SK-N-SH (cell line): Measurements from ENCODE around the gene SMARCD1. TPM values are rescaled to one million over a fixed set of nuclear protein-coding genes. Genes with fewer than 3 reads are reported as not detected.

Experiments used
- CTCF ChIA-PET: fragments of 300-600, 350-600 bp; formaldehyde crosslinking; extraction: SDS; loops from one replicate; lab custom pipeline; 2021; lab: Yijun Ruan, JAX
- POLR2A ChIA-PET: fragments of 350-600 bp; sonication (Branson Sonifier 250); formaldehyde crosslinking; extraction: SDS; loops from one replicate; lab custom pipeline; 2020; ENCODE audit warnings: antibody characterized with exemption, inconsistent platforms; lab: Yijun Ruan, JAX
- DNase-seq: peaks from one replicate; pipeline ENCODE4 v3.0.0; 2012
- H2AFZ ChIP-seq: fragments of 200-600 bp; sonication (generic); 2 replicates; pipeline ENCODE4 v1.8.1; 2016; ENCODE audit warnings: antibody characterized with exemption, mild to moderate bottlenecking, low read depth
- H3F3A ChIP-seq: fragments of 200-600 bp; sonication (generic); replicated peaks from 2 replicates; pipeline ENCODE3; 2016; ENCODE audit warnings: antibody characterized with exemption, mild to moderate bottlenecking; ENCODE audit not compliant: insufficient read depth
- H3K27ac ChIP-seq, 2 experiments: fragments of 200-500 bp in 1 of 2; fragments of 200-600 bp in 1 of 2; sonication (Bioruptor generic) in 1 of 2; sonication (generic), shearing (Covaris generic) in 1 of 2; 2 replicates each; pipeline versions ENCODE4 v1.5.1 to v1.6.1; 2014 to 2016; ENCODE audit warnings: low read depth in 2 of 2, inconsistent platforms in 1 of 2, low read length in 1 of 2, mild to moderate bottlenecking in 1 of 2, mixed read lengths in 1 of 2
- H3K27me3 ChIP-seq: fragments of 200-600 bp; sonication (generic), shearing (Covaris generic); 2 replicates; pipeline ENCODE4 v1.6.1; 2016; ENCODE audit warnings: mixed run types; ENCODE audit not compliant: insufficient read depth
- H3K36me3 ChIP-seq, 2 experiments: fragments of 200-500 bp in 1 of 2; fragments of 200-600 bp in 1 of 2; sonication (Bioruptor generic) in 1 of 2; sonication (generic) in 1 of 2; replicated peaks in 1 of 2; 2 replicates each; pipeline versions ENCODE3 to v1.5.1; 2014 to 2016; ENCODE audit warnings: low read length in 1 of 2, mild to moderate bottlenecking in 1 of 2; ENCODE audit not compliant: insufficient read depth in 2 of 2, control insufficient read depth in 1 of 2
- H3K4me1 ChIP-seq, 2 experiments: fragments of 200-500 bp in 1 of 2; fragments of 200-600 bp in 1 of 2; sonication (Bioruptor generic) in 1 of 2; sonication (generic), shearing (Covaris generic) in 1 of 2; 2 replicates each; pipeline versions ENCODE4 v1.5.1 to v1.6.1; 2014 to 2016; ENCODE audit warnings: low read depth in 1 of 2, low read length in 1 of 2, mixed run types in 1 of 2; ENCODE audit not compliant: insufficient read depth in 2 of 2, control insufficient read depth in 1 of 2
- H3K4me2 ChIP-seq: fragments of 200-600 bp; sonication (generic), shearing (Covaris generic); 2 replicates; pipeline ENCODE4 v1.6.1; 2017; ENCODE audit warnings: mixed run types
- H3K4me3 ChIP-seq, 2 experiments: fragments of 200-500 bp in 1 of 2; fragments of 200-600 bp in 1 of 2; sonication (Bioruptor generic) in 1 of 2; sonication (generic), shearing (Covaris generic) in 1 of 2; 2 replicates each; pipeline versions ENCODE4 v1.5.1 to v1.8.1; 2014 to 2016; ENCODE audit warnings: low read depth in 2 of 2, inconsistent platforms in 1 of 2, low read length in 1 of 2, mild to moderate bottlenecking in 1 of 2, mixed read lengths in 1 of 2, moderate library complexity in 1 of 2
- H3K79me2 ChIP-seq: fragments of 200-600 bp; sonication (generic); 2 replicates; pipeline ENCODE4 v1.8.1; 2017; ENCODE audit warnings: mild to moderate bottlenecking; ENCODE audit not compliant: insufficient read depth
- H3K9ac ChIP-seq: fragments of 200-600 bp; sonication (generic); 2 replicates; pipeline ENCODE4 v1.6.1; 2017; ENCODE audit warnings: mixed run types
- H3K9me2 ChIP-seq: fragments of 200-600 bp; sonication (generic); 2 replicates; pipeline ENCODE4 v1.6.1; 2017; ENCODE audit warnings: mixed run types
- H3K9me3 ChIP-seq: fragments of 200-600 bp; sonication (generic); 2 replicates; pipeline ENCODE4 v1.6.1; 2017; ENCODE audit warnings: mixed run types, mild to moderate bottlenecking, moderate library complexity
- H4K20me1 ChIP-seq: fragments of 200-600 bp; sonication (generic); 2 replicates; pipeline ENCODE4 v1.6.1; 2017; ENCODE audit warnings: mild to moderate bottlenecking, mixed run types; ENCODE audit not compliant: insufficient read depth
- EP300 ChIP-seq, 2 experiments: IDR thresholded peaks; 2 replicates each; pipeline versions ENCODE4 v1.4.0 to v1.6.1; 2012; ENCODE audit warnings: borderline replicate concordance in 1 of 2, low read depth in 1 of 2, low read length in 1 of 2
- EZH2phosphoT487 ChIP-seq: fragments of 200-600 bp; sonication (generic); IDR thresholded peaks from 2 replicates; pipeline ENCODE4 v1.6.1; 2017; ENCODE audit warnings: low read depth, mixed run types, mild to moderate bottlenecking, antibody characterized with exemption, moderate library complexity, borderline replicate concordance
- GATA2 ChIP-seq: sonication (generic); formaldehyde crosslinking; IDR thresholded peaks from 2 replicates; pipeline ENCODE4 v1.5.0; 2020; ENCODE audit warnings: mild to moderate bottlenecking, missing genetic modification reagents
- MAX ChIP-seq: IDR thresholded peaks from 2 replicates; pipeline ENCODE4 v1.4.0; 2012; ENCODE audit warnings: low read depth
- MEF2A ChIP-seq: IDR thresholded peaks from 2 replicates; pipeline ENCODE4 v1.4.0; 2012; ENCODE audit warnings: low read depth, borderline replicate concordance
- PBX3 ChIP-seq: IDR thresholded peaks from 2 replicates; pipeline ENCODE4; 2012
- POLR2AphosphoS5 ChIP-seq: IDR thresholded peaks from 2 replicates; pipeline ENCODE4 v1.6.1; 2012; ENCODE audit warnings: low read depth, low read length
- RFX5 ChIP-seq: IDR thresholded peaks from 2 replicates; pipeline ENCODE4 v1.6.1; 2012; ENCODE audit warnings: mild to moderate bottlenecking, improper control_type of control experiment, low read length
- RXRA ChIP-seq: IDR thresholded peaks from 2 replicates; pipeline ENCODE4 v1.4.0; 2012; ENCODE audit warnings: low read depth, mild to moderate bottlenecking, borderline replicate concordance
- SMC3 ChIP-seq: IDR thresholded peaks from 2 replicates; pipeline ENCODE4 v1.6.1; 2012; ENCODE audit warnings: low read depth, low read length, improper control_type of control experiment
- USF1 ChIP-seq: IDR thresholded peaks from 2 replicates; pipeline ENCODE4 v1.4.0; 2012; ENCODE audit warnings: low read depth, borderline replicate concordance
- USF2 ChIP-seq: fragments of 150-350 bp; IDR thresholded peaks from 2 replicates; pipeline ENCODE4 v1.6.1; 2017; ENCODE audit warnings: antibody characterized with exemption, low read length, low read depth, borderline replicate concordance
- ZBTB33 ChIP-seq: IDR thresholded peaks from 2 replicates; pipeline ENCODE4 v1.4.0; 2012; ENCODE audit warnings: low read depth, borderline replicate concordance
- WGBS: methylation state at CpG from one replicate; pipeline ENCODE4 v1.1.6; 2017; ENCODE audit warnings: low lambda C conversion rate; 5-methylcytosine and 5-hydroxymethylcytosine counted together
- polyA plus RNA-seq, 3 experiments: library from polyadenylated mRNA; depleted of rRNA; stranded (reverse); fragments of >200 nt; gene quantifications; 2 replicates each; pipeline ENCODE4 v1.2.3, GENCODE V29; 2012

SMARCD1 gene
- polyA plus RNA-seq, 1 of the 3 experiments (the other 2 are of a cell fraction) = 58.5 TPM

- H3F3A ChIP-seq = peaks cover 14% of the 10 kb centered on the region
- H3K9ac ChIP-seq = no peak overlapping the region
- peaks cover 70% of the 10 kb centered on the region for H3K79me2 ChIP-seq
- no peaks in the 10 kb centered on the region for H3K27me3 ChIP-seq
- H3K27ac ChIP-seq = no peak overlapping the region
- TF ChIP-seq MAX = no peak
- no peak for TF ChIP-seq ZBTB33
- TF ChIP-seq MEF2A = no peak
- no peak for TF ChIP-seq SMC3
- no peak for TF ChIP-seq GATA2 (CRISPR knock-in tag)
- no peak for TF ChIP-seq EZH2phosphoT487
- TF ChIP-seq PBX3 = no peak
- TF ChIP-seq POLR2AphosphoS5 = no peak
- no peak for TF ChIP-seq EP300 (IDR thresholded peaks at IDR 0.05; ENCODE audit: borderline replicate concordance in 1 of 2, low read depth in 1 of 2, low read length in 1 of 2)
- no peak for TF ChIP-seq USF1
- no peak for TF ChIP-seq RFX5
- TF ChIP-seq USF2 = no peak
- no peak for TF ChIP-seq RXRA
- ChIA-PET CTCF (interaction anchor here (0.7 to 3.4 kb wide), 6 partner anchors 8 to 63 kb away, joined by 3 to 13 read pairs (median 3); partner anchors contain the start of gene SMARCD1), POLR2A (interaction anchor here (1.8 kb wide), 1 partner anchor 9 kb away, joined by 8 read pairs; no protein-coding TSS in a partner anchor)
- H3K9me3 ChIP-seq = no peaks in the 10 kb centered on the region
- no peak for DNase-seq
- no peak overlapping the region for H3K4me3 ChIP-seq
- no peak overlapping the region for H2AFZ ChIP-seq
- peaks cover 9 to 25% of the 10 kb centered on the region in 2 experiments for H3K36me3 ChIP-seq
- H3K4me2 ChIP-seq = no peak overlapping the region
- H3K4me1 ChIP-seq = peaks cover 0 to 2% of the 10 kb centered on the region in 2 experiments; a peak in 1 of 4 replicates
- no peaks in the 10 kb centered on the region for H3K9me2 ChIP-seq
- 99% methylated on average over 6 of the region's 6 CpGs for WGBS
- peaks cover 9% of the 10 kb centered on the region; the same call in 1 of the 2 replicates for H4K20me1 ChIP-seq
Measured at GRCh38 chr12:50117057-50117622, 32.0 kb downstream of the SMARCD1 start.
